Measurements from ENCODE around the gene GNB3.

GRCh38 chr12:6817662-6818157, 23.0 kb upstream of the GNB3 start:
- TF ChIP-seq CTCF (IDR thresholded peaks at IDR 0.05) (no peak), POLR2A (IDR thresholded peaks at IDR 0.05) (no peak)

Measured in Peyer's patch (tissue), 4 donors.